ENCODE results near the gene GSG1L. TPM values are rescaled to one million over a fixed set of nuclear protein-coding genes. Genes with fewer than 3 reads are reported as not detected.

Gene GSG1L
- total and polyA plus RNA-seq, 9 of the 15 experiments (the other 6 are each of a cell fraction or from before 2014, with no cell fraction given): not detected

DNA sequence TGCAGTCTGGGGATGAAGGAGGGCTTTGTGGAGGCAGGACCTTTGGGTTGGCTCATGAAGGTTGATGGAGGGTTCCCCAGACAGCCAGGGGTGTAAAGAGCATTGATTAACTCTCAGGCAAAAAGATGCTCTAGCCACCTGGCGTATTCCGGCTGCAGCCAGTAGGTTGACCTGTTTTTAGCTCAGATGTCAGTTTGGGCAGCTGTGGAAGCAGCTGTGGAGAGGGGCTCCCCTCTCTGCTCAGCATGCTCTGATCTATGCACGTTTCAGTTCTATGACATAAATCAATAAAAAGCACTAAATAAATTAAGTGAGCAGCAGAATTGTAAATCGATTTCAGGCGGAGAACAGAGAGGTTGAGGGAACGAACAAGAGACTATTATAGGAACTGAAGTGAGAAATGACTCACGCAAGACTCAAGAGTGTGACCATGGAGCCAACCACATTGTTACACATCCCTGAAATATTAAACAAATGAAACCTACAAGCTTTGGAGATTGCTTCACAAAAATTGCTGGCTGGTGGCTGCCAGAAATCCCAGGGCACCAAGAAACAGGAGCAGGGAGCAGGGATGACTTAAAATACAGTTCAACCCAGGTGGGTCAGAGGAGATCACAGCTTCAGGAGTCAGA lies 111.9 kb downstream of the GSG1L start (continued):
- TF ChIP-seq, protein P1, sequence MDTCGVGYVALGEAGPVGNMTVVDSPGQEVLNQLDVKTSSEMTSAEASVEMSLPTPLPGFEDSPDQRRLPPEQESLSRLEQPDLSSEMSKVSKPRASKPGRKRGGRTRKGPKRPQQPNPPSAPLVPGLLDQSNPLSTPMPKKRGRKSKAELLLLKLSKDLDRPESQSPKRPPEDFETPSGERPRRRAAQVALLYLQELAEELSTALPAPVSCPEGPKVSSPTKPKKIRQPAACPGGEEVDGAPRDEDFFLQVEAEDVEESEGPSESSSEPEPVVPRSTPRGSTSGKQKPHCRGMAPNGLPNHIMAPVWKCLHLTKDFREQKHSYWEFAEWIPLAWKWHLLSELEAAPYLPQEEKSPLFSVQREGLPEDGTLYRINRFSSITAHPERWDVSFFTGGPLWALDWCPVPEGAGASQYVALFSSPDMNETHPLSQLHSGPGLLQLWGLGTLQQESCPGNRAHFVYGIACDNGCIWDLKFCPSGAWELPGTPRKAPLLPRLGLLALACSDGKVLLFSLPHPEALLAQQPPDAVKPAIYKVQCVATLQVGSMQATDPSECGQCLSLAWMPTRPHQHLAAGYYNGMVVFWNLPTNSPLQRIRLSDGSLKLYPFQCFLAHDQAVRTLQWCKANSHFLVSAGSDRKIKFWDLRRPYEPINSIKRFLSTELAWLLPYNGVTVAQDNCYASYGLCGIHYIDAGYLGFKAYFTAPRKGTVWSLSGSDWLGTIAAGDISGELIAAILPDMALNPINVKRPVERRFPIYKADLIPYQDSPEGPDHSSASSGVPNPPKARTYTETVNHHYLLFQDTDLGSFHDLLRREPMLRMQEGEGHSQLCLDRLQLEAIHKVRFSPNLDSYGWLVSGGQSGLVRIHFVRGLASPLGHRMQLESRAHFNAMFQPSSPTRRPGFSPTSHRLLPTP (IDR thresholded peaks at IDR 0.05; ENCODE audit: borderline replicate concordance, extremely low read depth, insufficient read length): no peak

GRCh38 chr16:27950206-27950887 lies 113.2 kb downstream of the GSG1L start:
- Histone ChIP-seq H3K9me3 (replicated peaks; ENCODE audit: control insufficient read depth, insufficient read depth, low read depth, low read length) (no peaks in the 10 kb centered on the region), H3K27me3 (ENCODE audit: control insufficient read depth in 2 of 2, insufficient read depth in 2 of 2, low read length in 2 of 2) (peaks cover 16 to 48% of the 10 kb centered on the region in 2 experiments; a peak in 4 of 5 replicates), H3K9ac (ENCODE audit: insufficient read depth in 1 of 2, low read depth in 2 of 2, low read length in 2 of 2) (no peak overlapping the region), H3K4me3 (no peak overlapping the region), H2AFZ (ENCODE audit: low read depth, low read length) (no peak overlapping the region), H3K27ac (ENCODE audit: extremely low read depth, low read depth, low read length) (no peak overlapping the region), H3K4me2 (ENCODE audit: insufficient read depth, low read length) (no peak overlapping the region), H3K4me1 (replicated peaks in 1 of 2; ENCODE audit: control insufficient read depth in 2 of 2, insufficient read depth in 2 of 2, low read length in 2 of 2) (no peaks in the 10 kb centered on the region), H4K20me1 (replicated peaks; ENCODE audit: control insufficient read depth, insufficient read depth, low read length) (no peaks in the 10 kb centered on the region; the same call in 1 of the 2 replicates), H3K79me2 (ENCODE audit: control insufficient read depth, insufficient read depth, low read length) (no peaks in the 10 kb centered on the region), H3K36me3 (ENCODE audit: control insufficient read depth, insufficient read depth, low read length) (no peaks in the 10 kb centered on the region), H3K9me1 (ENCODE audit: control insufficient read depth, insufficient read depth, low read length) (no peaks in the 10 kb centered on the region)
- FAIRE-seq (no peak), DNase-seq (ENCODE audit: extremely low read depth in 1 of 4, low spot score in 3 of 4) (no peak), ATAC-seq (no peak)
- CTCF ChIA-PET (ENCODE audit: low intra/inter-chr PET ratio): no interaction called here
- in situ Hi-C loops (cut with MboI) (no loop called here), intact Hi-C loops (cut with micrococcal nuclease) (no loop called here)
- POLR2A ChIA-PET: no interaction called here
- BruUV-seq (replicated peaks): no TSS peak
- 3% methylated on average over 7 of the region's 7 CpGs for whole genome bisulfite sequencing (ENCODE audit: insufficient coverage, low coverage, missing lambda C conversion rate)
- TF ChIP-seq U2AF2 (optimal IDR thresholded peaks at IDR 0.05; ENCODE audit: low read depth, low read length) (no peak), MEIS2 (IDR thresholded peaks at IDR 0.05; ENCODE audit: partially characterized antibody) (no peak), ZNF511 (CRISPR knock-in tag; IDR thresholded peaks at IDR 0.05) (no peak), TAF7 (tag; IDR thresholded peaks at IDR 0.05) (no peak), RBM25 (IDR thresholded peaks at IDR 0.05; ENCODE audit: low read depth, low read length, severe bottlenecking) (peak; percentile 63), SMARCB1 (IDR thresholded peaks at IDR 0.05; ENCODE audit: insufficient read length, low read depth) (no peak)

Measured in K562 (cell line).